SU-DHL-6 (cell line): Measurements from ENCODE around the gene MAPT.

Source experiments
- EZH2phosphoT487 ChIP-seq: fragments of 200-600 bp; sonication (generic), shearing (Covaris generic); conservative IDR thresholded peaks from 2 replicates; pipeline ENCODE4 v1.6.1; 2018; ENCODE audit warnings: mild to moderate bottlenecking, antibody characterized with exemption, low read length, moderate library complexity, mixed read lengths
- TF ChIP-seq, protein P1 (sequence below): fragments of 200-600 bp; sonication (generic); IDR thresholded peaks from one replicate; pipeline ENCODE4 v1.5.1; 2017; ENCODE audit warnings: antibody characterized with exemption, mild to moderate bottlenecking, low read length, moderate library complexity; ENCODE audit not compliant: insufficient read depth, poor library complexity, severe bottlenecking

- TF ChIP-seq, protein P1, sequence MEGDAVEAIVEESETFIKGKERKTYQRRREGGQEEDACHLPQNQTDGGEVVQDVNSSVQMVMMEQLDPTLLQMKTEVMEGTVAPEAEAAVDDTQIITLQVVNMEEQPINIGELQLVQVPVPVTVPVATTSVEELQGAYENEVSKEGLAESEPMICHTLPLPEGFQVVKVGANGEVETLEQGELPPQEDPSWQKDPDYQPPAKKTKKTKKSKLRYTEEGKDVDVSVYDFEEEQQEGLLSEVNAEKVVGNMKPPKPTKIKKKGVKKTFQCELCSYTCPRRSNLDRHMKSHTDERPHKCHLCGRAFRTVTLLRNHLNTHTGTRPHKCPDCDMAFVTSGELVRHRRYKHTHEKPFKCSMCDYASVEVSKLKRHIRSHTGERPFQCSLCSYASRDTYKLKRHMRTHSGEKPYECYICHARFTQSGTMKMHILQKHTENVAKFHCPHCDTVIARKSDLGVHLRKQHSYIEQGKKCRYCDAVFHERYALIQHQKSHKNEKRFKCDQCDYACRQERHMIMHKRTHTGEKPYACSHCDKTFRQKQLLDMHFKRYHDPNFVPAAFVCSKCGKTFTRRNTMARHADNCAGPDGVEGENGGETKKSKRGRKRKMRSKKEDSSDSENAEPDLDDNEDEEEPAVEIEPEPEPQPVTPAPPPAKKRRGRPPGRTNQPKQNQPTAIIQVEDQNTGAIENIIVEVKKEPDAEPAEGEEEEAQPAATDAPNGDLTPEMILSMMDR, result no peak
- no peak for TF ChIP-seq EZH2phosphoT487
These were observed 60.6 kb downstream of the MAPT start for GRCh38 chr17:45954914-45955313.
